Smooth muscle cell (in vitro differentiated cells): ENCODE results near the gene IQGAP3. TPM values are rescaled to one million over a fixed set of nuclear protein-coding genes. Genes with fewer than 3 reads are reported as not detected.

ENCODE experiments used
- DNase-seq: peaks from one replicate; lab custom pipeline; 2025; ENCODE audit not compliant: unreplicated experiment; lab: John Stamatoyannopoulos, UW
- H2AFZ ChIP-seq: fragments of 200-600 bp; sonication (generic); 2 replicates; pipeline ENCODE4 v1.6.0; 2016; ENCODE audit warnings: antibody characterized with exemption, low read depth, mild to moderate bottlenecking
- H3F3A ChIP-seq: fragments of 200-600 bp; sonication (generic); 2 replicates; pipeline ENCODE4 v1.6.0; 2017; ENCODE audit warnings: antibody characterized with exemption, low read depth
- H3K27ac ChIP-seq: fragments of 200-600 bp; sonication (generic); 2 replicates; pipeline ENCODE4 v1.5.1; 2016; ENCODE audit warnings: low read depth, mild to moderate bottlenecking
- H3K27me3 ChIP-seq: fragments of 200-600 bp; sonication (generic); 2 replicates; pipeline ENCODE4 v1.6.1; 2016; ENCODE audit warnings: low read depth, mild to moderate bottlenecking
- H3K36me3 ChIP-seq: fragments of 200-600 bp; sonication (generic); 2 replicates; pipeline ENCODE4 v1.5.1; 2016; ENCODE audit warnings: low read depth
- H3K4me1 ChIP-seq: fragments of 200-600 bp; sonication (generic); 2 replicates; pipeline ENCODE4 v1.5.1; 2016; ENCODE audit warnings: low read depth
- H3K4me2 ChIP-seq: fragments of 200-600 bp; sonication (generic); 2 replicates; pipeline ENCODE4 v1.6.0; 2016; ENCODE audit warnings: mild to moderate bottlenecking
- H3K4me3 ChIP-seq: fragments of 200-600 bp; sonication (generic); 2 replicates; pipeline ENCODE4 v1.5.1; 2016; ENCODE audit warnings: mild to moderate bottlenecking
- H3K79me2 ChIP-seq: fragments of 200-600 bp; sonication (generic); 2 replicates; pipeline ENCODE4 v1.6.0; 2016; ENCODE audit warnings: low read depth, mild to moderate bottlenecking
- H3K9ac ChIP-seq: fragments of 200-600 bp; sonication (generic); 2 replicates; pipeline ENCODE4 v1.6.0; 2016; ENCODE audit warnings: low read depth
- H3K9me3 ChIP-seq: fragments of 200-600 bp; sonication (generic); replicated peaks from 2 replicates; pipeline ENCODE4 v1.5.1; 2016; ENCODE audit warnings: low read depth
- H4K20me1 ChIP-seq: fragments of 200-600 bp; sonication (generic); 2 replicates; pipeline ENCODE4 v1.6.0; 2016; ENCODE audit warnings: low read depth
- CTCF ChIP-seq: fragments of 200-600 bp; sonication (generic); IDR thresholded peaks from 2 replicates; pipeline ENCODE4 v1.5.1; 2017; ENCODE audit warnings: borderline replicate concordance, mild to moderate bottlenecking, antibody characterized with exemption; ENCODE audit not compliant: insufficient read depth, poor library complexity, severe bottlenecking
- WGBS: methylation state at CpG from one replicate; pipeline ENCODE4 v1.1.7; 2016; ENCODE audit warnings: low lambda C conversion rate; 5-methylcytosine and 5-hydroxymethylcytosine counted together
- polyA plus RNA-seq: library from polyadenylated mRNA; unstranded; fragments of >200 nt; fragmentation: Nextera tagmentation; extraction: Ambion mirVana; gene quantifications from 2 replicates; pipeline ENCODE4 v1.2.1, GENCODE V29; 2016
- total RNA-seq: library from RNA; depleted of rRNA; stranded (reverse); fragments of >200 nt; gene quantifications from 2 replicates; pipeline ENCODE4 v1.2.3, GENCODE V29; 2014

IQGAP3 gene
- total and polyA plus RNA-seq, 2 experiments from 2014 or later, result 2.6 to 2.9 TPM

DNA sequence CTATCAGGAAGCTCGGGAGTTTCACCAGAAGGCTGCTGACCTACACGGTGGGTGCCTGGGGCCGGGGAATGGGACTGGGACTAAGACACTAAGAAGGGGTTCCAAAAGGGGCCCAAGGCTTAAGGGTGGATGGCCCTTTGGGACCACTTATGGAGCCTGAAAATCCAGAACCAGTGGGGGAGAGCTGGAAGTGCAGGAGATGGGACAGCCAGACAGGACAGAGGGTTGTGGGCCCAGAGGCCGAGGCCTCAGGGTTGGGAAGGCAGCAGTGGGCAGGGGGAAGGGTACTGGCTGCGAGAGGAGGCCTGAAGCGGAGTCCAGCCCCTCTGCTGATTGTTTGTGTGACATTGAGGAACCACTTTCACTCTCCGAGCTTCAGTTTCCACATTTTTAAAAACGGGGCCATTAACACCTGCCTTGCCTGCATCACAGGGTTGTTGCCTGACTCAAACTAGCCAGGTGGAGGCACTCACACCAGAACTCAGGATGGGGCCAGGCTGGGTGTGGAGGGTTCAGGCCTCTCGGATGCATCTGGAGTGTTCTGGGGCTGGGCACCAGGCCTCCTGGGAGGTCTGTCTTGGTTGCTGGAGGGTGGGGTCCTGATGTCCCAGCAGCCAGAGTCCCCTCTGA lies 10.1 kb upstream of the IQGAP3 start:
- Histone ChIP-seq H3K27me3 (no peaks in the 10 kb centered on the region), H3K4me3 (no peak overlapping the region), H2AFZ (no peak overlapping the region), H3K36me3 (no peaks in the 10 kb centered on the region), H3K9ac (no peak overlapping the region), H4K20me1 (no peaks in the 10 kb centered on the region), H3K79me2 (no peaks in the 10 kb centered on the region), H3K4me2 (no peak overlapping the region), H3K9me3 (no peaks in the 10 kb centered on the region), H3K27ac (no peak overlapping the region), H3K4me1 (no peaks in the 10 kb centered on the region), H3F3A (no peaks in the 10 kb centered on the region)
- no peak for TF ChIP-seq CTCF
- DNase-seq, result no peak
- WGBS, result 82% methylated on average over 9 of the region's 9 CpGs

DNA sequence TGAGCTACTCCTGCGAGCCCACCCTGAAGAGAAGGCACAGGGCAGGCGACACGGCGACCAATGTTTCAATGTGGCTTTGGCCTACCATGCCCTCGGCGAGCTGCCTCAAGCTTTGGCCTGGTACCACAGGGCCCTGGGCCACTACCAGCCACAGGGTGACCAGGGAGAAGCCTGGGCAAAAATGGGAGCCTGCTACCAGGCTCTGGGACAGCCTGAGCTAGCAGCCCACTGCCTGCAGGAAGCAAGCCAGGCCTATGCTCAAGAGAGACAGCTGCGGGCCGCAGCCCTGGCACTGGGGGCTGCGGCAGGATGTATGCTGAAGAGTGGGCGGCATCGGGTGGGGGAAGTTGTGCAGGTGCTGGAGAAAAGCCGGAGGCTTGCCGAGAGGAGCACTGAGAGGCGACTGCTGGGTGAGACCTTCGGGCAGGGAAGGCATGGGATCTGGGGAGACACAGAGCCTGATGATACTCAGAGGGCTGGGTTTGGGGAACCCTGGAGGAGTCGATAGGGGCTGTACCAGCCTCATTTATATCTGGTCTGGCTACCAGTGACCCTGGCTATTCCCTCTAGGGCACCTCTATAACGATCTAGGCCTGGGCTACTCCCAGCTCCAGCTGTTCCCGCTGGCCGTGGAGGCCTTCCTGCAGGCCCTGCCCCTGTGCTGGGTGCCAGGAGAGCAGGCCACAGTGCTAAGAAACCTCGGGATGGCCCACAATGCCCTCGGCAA lies 9.5 kb upstream of the IQGAP3 start:
- Histone ChIP-seq H3K27me3 (no peaks in the 10 kb centered on the region), H3F3A (no peaks in the 10 kb centered on the region), H3K79me2 (no peaks in the 10 kb centered on the region), H3K9ac (no peak overlapping the region), H3K4me2 (no peak overlapping the region), H3K36me3 (no peaks in the 10 kb centered on the region), H3K27ac (no peak overlapping the region), H3K4me1 (no peaks in the 10 kb centered on the region), H2AFZ (no peak overlapping the region), H4K20me1 (no peaks in the 10 kb centered on the region), H3K9me3 (no peaks in the 10 kb centered on the region), H3K4me3 (no peak overlapping the region)
- TF ChIP-seq CTCF, result no peak
- no peak for DNase-seq
- whole genome bisulfite sequencing, result 91% methylated on average over 21 of the region's 21 CpGs

- Histone ChIP-seq H3K27ac (no peak within 1 kb of the TSS), H2AFZ (no peak within 1 kb of the TSS), H3K79me2 (no peaks in the 10 kb centered on the region), H3K27me3 (no peaks in the 10 kb centered on the region), H3F3A (no peaks in the 10 kb centered on the region), H3K36me3 (no peaks in the 10 kb centered on the region), H3K9me3 (no peaks in the 10 kb centered on the region), H3K4me3 (no peak within 1 kb of the TSS), H4K20me1 (no peaks in the 10 kb centered on the region), H3K9ac (no peak within 1 kb of the TSS), H3K4me2 (no peak within 1 kb of the TSS), H3K4me1 (no peaks in the 10 kb centered on the region)
- no peak for DNase-seq
- no peak for TF ChIP-seq CTCF
- WGBS, result 75% methylated on average over 5 of the region's 5 CpGs
Measured at GRCh38 chr1:156579472-156579871, 7.1 kb upstream of the IQGAP3 start, which contains the start of gene TTC24. Gene TTC24 (plus strand): TSS chr1:156579723. CDS start chr1:156581365, 1,642 bp downstream.

DNA sequence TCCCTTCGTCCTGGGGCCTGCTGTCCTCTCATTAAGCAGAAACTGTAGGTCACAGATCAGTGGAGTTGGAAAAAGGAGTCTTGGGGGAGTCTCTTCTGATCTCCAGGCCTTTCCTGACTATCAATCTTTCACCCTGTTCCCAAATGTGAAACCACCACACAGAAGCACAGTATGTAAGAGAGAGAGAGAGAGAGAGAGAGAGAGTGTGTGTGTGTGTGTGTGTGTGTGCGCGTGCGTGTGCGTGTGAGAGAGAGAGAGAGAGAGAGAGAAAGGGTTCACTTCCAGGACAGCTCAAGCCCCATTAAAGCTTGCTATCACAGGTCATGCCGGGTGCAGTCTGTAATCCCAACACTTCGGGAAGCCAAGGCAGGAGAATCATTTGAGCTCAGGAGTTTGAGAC lies 5.7 kb upstream of the IQGAP3 start:
- H3K36me3 ChIP-seq, result no peaks in the 10 kb centered on the region

More for the DNA sequence above, 5.7 kb upstream of the IQGAP3 start:
- H3K9me3 ChIP-seq, result no peaks in the 10 kb centered on the region
- H3F3A ChIP-seq, result no peaks in the 10 kb centered on the region
- H3K4me3 ChIP-seq, result no peak overlapping the region
- H3K4me2 ChIP-seq, result no peak overlapping the region
- H3K9ac ChIP-seq, result no peak overlapping the region
- DNase-seq, result no peak
- WGBS, result 62% methylated on average over 7 of the region's 7 CpGs
- no peaks in the 10 kb centered on the region for H4K20me1 ChIP-seq
- no peaks in the 10 kb centered on the region for H3K27me3 ChIP-seq
- no peak overlapping the region for H3K27ac ChIP-seq
- TF ChIP-seq CTCF, result no peak
- no peaks in the 10 kb centered on the region for H3K4me1 ChIP-seq
- no peaks in the 10 kb centered on the region for H3K79me2 ChIP-seq
- H2AFZ ChIP-seq, result no peak overlapping the region
